Uterus (tissue), 2 donors: ENCODE data around the gene HMCN1.

Experiments used
- POLR2A ChIP-seq, 2 donors: fragments of 450-650 bp; IDR thresholded peaks; one replicate each; pipeline ENCODE4 v1.6.1; 2016; ENCODE audit warnings: antibody characterized with exemption in 2 of 2, mild to moderate bottlenecking in 1 of 2, moderate library complexity in 1 of 2
- TF ChIP-seq, protein P1 (sequence below), 4 experiments: fragments of 200-600 bp in 2 of 4; fragments of 450-650 bp in 2 of 4; sonication (generic) in 2 of 4; IDR thresholded peaks; one replicate each; pipeline ENCODE4 v1.5.1; 2016 to 2019; ENCODE audit warnings: antibody characterized with exemption in 4 of 4, mild to moderate bottlenecking in 2 of 4, moderate library complexity in 1 of 4

DNA sequence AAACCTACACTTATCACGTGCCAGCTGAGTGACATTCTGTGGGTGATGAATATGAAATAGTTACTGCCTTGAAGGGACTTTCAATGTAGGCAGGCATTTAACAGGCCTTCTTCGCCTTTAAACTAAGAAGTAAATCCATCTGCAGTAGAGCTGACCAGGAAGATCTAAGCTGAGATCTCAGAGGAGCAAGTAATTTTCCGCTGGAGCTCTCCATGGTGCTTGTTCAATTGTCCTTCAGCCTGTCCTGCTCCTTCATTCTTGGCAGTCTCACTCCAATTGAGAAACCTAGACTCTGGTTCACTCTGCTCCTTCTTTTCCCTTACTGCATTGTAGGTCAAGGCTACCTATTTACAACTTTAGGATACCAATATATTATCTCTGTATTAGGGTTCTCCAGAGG lies 183.5 kb downstream of the HMCN1 start:
- TF ChIP-seq, protein P1, sequence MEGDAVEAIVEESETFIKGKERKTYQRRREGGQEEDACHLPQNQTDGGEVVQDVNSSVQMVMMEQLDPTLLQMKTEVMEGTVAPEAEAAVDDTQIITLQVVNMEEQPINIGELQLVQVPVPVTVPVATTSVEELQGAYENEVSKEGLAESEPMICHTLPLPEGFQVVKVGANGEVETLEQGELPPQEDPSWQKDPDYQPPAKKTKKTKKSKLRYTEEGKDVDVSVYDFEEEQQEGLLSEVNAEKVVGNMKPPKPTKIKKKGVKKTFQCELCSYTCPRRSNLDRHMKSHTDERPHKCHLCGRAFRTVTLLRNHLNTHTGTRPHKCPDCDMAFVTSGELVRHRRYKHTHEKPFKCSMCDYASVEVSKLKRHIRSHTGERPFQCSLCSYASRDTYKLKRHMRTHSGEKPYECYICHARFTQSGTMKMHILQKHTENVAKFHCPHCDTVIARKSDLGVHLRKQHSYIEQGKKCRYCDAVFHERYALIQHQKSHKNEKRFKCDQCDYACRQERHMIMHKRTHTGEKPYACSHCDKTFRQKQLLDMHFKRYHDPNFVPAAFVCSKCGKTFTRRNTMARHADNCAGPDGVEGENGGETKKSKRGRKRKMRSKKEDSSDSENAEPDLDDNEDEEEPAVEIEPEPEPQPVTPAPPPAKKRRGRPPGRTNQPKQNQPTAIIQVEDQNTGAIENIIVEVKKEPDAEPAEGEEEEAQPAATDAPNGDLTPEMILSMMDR (IDR thresholded peaks at IDR 0.05): no peak
- TF ChIP-seq POLR2A (IDR thresholded peaks at IDR 0.05): no peak
